Skeletal muscle satellite cell (primary cell): ENCODE data around the gene BPIFB2.

ENCODE experiments used
- H3K27me3 ChIP-seq: 2 replicates; pipeline ENCODE4 v1.7.0; 2013; ENCODE audit warnings: low read length; ENCODE audit not compliant: control insufficient read depth, insufficient read depth
- H3K36me3 ChIP-seq: 2 replicates; pipeline ENCODE4 v1.7.0; 2013; ENCODE audit warnings: mild to moderate bottlenecking, control low read depth, low read length; ENCODE audit not compliant: insufficient read depth
- H3K4me1 ChIP-seq: 2 replicates; pipeline ENCODE4 v1.7.0; 2013; ENCODE audit warnings: low read length; ENCODE audit not compliant: control insufficient read depth, insufficient read depth
- H3K4me2 ChIP-seq: 2 replicates; pipeline ENCODE4 v1.7.0; 2013; ENCODE audit warnings: mild to moderate bottlenecking, low read length
- H3K4me3 ChIP-seq: 2 replicates; pipeline ENCODE4 v1.7.0; 2013; ENCODE audit warnings: low read length
- H3K9ac ChIP-seq: 2 replicates; pipeline ENCODE4 v1.7.0; 2013; ENCODE audit warnings: mild to moderate bottlenecking, low read depth, low read length, moderate library complexity
- H3K9me3 ChIP-seq: replicated peaks from 2 replicates; pipeline ENCODE4 v1.7.0; 2013; ENCODE audit warnings: mild to moderate bottlenecking, control low read depth, low read length

The BPIFB2 gene

DNA sequence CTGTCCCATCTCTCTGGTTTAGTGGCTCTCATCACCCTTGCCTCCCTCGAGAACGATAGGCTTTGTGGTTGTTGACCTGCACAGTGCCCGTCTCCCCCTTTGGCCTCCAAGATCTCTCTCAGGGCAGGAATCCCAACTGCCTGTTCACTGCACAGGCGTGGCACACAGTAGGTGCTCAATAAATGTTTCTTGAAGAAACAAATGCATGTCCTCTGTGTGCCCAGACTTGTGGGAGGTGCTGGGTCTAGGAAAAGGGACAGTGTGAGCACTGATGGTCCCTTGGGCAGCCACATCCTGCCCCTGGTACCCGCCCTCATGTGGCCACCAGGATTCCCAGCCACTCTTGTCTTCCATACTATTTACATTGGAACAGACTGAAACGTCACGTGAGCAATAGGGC is 21.4 kb downstream of the BPIFB2 start:
- Histone ChIP-seq H3K9ac (no peak overlapping the region), H3K4me3 (no peak overlapping the region), H3K36me3 (no peaks in the 10 kb centered on the region), H3K27me3 (peaks cover 10% of the 10 kb centered on the region), H3K4me1 (no peaks in the 10 kb centered on the region), H3K4me2 (no peak overlapping the region), H3K9me3 (no peaks in the 10 kb centered on the region)

DNA sequence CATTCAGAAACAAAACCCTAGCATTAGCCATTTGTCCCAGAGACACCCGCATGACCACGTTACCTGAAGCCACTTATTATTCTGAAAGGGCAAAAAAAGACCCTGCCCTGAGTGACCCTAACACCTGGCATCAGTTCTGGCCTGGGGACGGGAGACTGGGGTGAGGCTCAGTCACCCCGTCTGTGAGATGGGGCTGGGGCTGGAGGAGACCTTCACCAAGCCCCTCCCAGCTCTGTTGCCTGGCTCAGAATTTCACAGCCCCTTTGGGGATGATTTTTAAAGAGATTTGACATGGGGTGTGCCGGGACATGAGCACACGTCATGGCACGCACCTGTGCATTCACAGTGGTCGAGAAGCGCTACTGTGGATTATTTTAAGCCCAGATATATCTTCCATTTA is 22.6 kb downstream of the BPIFB2 start:
- Histone ChIP-seq H3K9ac (no peak overlapping the region), H3K4me1 (no peaks in the 10 kb centered on the region), H3K4me3 (no peak overlapping the region)

DNA sequence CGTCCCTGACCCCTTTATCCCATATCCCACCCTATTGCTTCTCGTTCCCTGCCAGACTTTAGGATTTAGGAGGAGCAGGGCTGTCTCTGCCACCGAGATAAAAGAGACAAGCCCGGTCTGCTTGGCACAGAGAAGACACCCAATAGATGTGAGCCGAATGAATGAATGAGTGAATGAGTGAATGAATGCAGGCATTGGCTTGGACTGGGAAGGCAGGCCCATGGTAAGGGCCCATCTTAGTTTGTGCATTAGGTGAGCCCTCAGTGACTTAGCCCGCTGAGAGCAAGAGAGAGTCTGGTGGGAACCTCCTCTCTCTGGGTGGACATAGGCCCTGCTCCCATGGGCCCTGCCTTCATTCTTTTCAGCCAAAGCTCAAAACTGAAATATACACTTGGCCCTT is 23.1 kb downstream of the BPIFB2 start:
- Histone ChIP-seq H3K27me3 (peaks cover 10% of the 10 kb centered on the region), H3K4me3 (no peak overlapping the region), H3K4me1 (no peaks in the 10 kb centered on the region), H3K9me3 (no peaks in the 10 kb centered on the region), H3K9ac (no peak overlapping the region), H3K36me3 (no peaks in the 10 kb centered on the region), H3K4me2 (no peak overlapping the region)

More for the DNA sequence above, 22.6 kb downstream of the BPIFB2 start:
- Histone ChIP-seq H3K4me2 (no peak overlapping the region), H3K27me3 (peaks cover 10% of the 10 kb centered on the region), H3K9me3 (no peaks in the 10 kb centered on the region), H3K36me3 (no peaks in the 10 kb centered on the region)

DNA sequence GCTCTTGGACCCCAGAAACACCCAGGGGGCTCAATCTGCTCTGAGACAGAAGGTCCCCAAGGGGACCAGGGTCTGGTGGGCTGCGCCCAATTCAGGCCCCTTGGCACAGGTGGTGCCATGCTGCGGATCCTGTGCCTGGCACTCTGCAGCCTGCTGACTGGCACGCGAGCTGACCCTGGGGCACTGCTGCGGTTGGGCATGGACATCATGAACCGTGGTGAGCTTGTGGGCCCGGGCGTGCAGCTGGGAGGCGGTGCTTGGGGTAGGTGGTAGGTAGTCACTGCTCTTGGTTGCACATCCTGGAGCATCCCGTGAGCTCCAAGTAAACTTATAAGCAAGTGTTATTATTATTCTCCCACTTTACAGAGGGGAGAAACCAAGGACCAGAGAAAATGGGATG is 24.0 kb downstream of the BPIFB2 start, which contains the start of gene BPIFB6:
TSS of gene BPIFB6 (plus strand) at position 118 of the 400 bp plus-strand sequence. CDS start at position 118, 0 bp downstream.
- H3K4me1 ChIP-seq: no peaks in the 10 kb centered on the region
- no peak within 1 kb of the TSS for H3K4me3 ChIP-seq
- H3K27me3 ChIP-seq: peaks cover 10% of the 10 kb centered on the region
- no peak within 1 kb of the TSS for H3K4me2 ChIP-seq
- no peaks in the 10 kb centered on the region for H3K36me3 ChIP-seq
- H3K9me3 ChIP-seq: no peaks in the 10 kb centered on the region
- no peak within 1 kb of the TSS for H3K9ac ChIP-seq

DNA sequence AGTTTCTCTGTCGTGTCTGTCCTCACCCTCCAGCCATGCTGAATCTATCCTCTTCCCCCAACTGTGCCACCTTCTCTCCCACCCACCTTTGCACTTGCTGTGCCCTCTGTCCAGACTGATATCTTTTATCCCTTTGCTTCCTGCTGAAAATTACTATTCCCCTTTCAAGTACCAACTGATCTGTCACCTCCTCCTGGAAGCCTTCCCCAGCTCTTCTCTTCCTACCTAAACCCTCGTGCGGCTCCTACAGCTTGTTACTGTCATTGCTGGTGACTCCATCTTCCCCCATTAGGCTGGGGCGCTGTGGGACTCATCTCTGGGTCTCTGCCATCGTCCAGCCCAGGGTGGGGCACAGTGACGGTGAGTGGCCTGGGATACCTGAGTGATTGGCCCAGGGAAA is 25.1 kb downstream of the BPIFB2 start:
- Histone ChIP-seq H3K27me3 (peaks cover 17% of the 10 kb centered on the region), H3K9ac (no peak overlapping the region), H3K9me3 (no peaks in the 10 kb centered on the region), H3K4me2 (no peak overlapping the region), H3K4me1 (no peaks in the 10 kb centered on the region), H3K36me3 (no peaks in the 10 kb centered on the region), H3K4me3 (no peak overlapping the region)

DNA sequence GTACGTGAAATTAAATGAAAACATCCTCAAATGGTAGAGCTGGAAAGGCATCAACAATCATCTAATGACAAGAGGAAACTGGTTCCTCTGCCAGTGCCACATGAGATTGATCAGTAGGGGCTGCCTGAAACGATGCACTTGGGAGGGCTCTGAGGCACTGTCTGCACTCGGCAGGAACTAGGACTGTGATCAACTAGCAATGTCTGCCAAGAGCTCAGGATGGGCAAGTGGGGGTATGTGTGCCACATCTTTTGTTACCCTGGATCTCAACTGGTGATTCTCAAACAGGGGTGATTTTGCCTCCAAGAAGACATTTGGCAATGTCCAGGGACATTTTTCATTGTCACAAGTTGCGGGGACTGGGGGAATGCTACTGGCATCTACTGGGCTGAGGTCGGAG is 25.9 kb downstream of the BPIFB2 start:
- peaks cover 20% of the 10 kb centered on the region for H3K27me3 ChIP-seq
- no peaks in the 10 kb centered on the region for H3K36me3 ChIP-seq
- H3K9ac ChIP-seq: no peak overlapping the region
- H3K4me1 ChIP-seq: no peaks in the 10 kb centered on the region
- H3K4me3 ChIP-seq: no peak overlapping the region
- H3K9me3 ChIP-seq: no peaks in the 10 kb centered on the region
- H3K4me2 ChIP-seq: no peak overlapping the region

DNA sequence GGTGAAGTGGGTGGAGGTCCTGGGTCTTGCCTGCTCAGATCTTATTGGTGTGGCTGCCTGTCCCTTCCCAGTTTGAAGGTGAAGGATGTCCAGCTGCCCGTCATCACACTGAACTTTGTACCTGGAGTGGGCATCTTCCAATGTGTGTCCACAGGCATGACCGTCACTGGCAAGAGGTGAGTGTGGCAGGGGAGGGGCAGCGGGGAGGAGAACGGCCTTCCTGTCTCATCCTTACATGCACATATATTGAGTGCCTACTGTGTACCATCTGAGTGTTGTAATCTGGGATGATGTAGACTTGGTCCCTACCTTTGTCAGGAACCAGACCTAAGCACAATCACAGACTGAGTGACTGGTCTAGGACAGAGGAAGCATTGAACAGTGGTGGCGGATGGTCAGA is 26.6 kb downstream of the BPIFB2 start:
- no peak overlapping the region for H3K4me3 ChIP-seq
- H3K36me3 ChIP-seq: no peaks in the 10 kb centered on the region
- H3K4me2 ChIP-seq: no peak overlapping the region
- H3K9ac ChIP-seq: no peak overlapping the region
- no peaks in the 10 kb centered on the region for H3K4me1 ChIP-seq
- H3K27me3 ChIP-seq: peaks cover 20% of the 10 kb centered on the region
- H3K9me3 ChIP-seq: no peaks in the 10 kb centered on the region

DNA sequence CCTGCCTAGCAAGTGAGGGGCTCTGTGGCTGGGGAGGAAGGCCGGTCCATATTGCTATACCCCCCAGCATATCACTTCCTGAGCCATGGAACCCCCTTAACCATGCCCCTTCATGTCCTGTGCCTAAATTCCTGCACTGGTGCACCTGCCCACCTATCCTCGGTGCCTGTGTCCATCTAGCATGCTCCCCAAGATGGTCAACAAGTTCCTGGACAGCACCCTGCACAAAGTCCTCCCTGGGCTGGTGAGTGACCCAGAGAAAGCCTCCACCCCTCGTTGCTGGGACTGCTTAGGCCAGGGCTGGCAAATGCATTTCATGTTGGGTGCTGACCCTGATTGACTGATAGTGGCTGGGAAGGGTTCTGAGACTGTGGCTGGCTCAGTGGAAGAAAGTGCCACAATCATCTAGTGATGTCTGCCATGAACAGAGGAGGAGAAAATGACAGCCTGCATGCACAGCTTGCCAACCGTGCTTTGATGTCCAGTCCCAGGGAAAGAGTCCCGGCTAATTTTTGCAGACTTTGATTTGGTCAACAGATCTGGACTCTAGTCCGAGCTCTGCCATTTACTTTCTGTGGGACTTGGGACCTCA is 27.5 kb downstream of the BPIFB2 start:
- no peak overlapping the region for H3K9ac ChIP-seq
- no peaks in the 10 kb centered on the region for H3K9me3 ChIP-seq
- no peaks in the 10 kb centered on the region for H3K36me3 ChIP-seq

DNA sequence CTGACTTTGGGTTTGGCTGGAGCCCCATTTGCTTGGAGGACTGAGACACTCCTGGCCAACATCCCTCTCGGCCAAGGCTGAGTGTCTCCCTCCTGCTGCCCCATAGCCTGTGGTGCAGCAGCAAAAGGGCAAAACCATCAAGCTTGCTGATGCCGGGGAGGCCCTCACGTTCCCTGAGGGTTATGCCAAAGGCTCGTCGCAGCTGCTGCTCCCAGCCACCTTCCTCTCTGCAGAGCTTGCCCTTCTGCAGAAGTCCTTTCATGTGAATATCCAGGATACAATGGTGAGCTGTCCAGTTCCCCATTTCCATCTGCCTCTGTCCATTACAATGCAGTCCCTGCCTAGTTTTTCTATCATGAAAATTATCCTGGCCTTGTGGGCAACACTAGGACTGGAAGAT is 30.0 kb downstream of the BPIFB2 start:
- Histone ChIP-seq H3K9ac (no peak overlapping the region), H3K36me3 (no peaks in the 10 kb centered on the region), H3K27me3 (peaks cover 16% of the 10 kb centered on the region), H3K9me3 (no peaks in the 10 kb centered on the region), H3K4me2 (no peak overlapping the region), H3K4me3 (no peak overlapping the region), H3K4me1 (no peaks in the 10 kb centered on the region)

More for the DNA sequence above, 27.5 kb downstream of the BPIFB2 start:
- H3K4me2 ChIP-seq: no peak overlapping the region
- H3K27me3 ChIP-seq: peaks cover 23% of the 10 kb centered on the region
- H3K4me1 ChIP-seq: no peaks in the 10 kb centered on the region
- H3K4me3 ChIP-seq: no peak overlapping the region

DNA sequence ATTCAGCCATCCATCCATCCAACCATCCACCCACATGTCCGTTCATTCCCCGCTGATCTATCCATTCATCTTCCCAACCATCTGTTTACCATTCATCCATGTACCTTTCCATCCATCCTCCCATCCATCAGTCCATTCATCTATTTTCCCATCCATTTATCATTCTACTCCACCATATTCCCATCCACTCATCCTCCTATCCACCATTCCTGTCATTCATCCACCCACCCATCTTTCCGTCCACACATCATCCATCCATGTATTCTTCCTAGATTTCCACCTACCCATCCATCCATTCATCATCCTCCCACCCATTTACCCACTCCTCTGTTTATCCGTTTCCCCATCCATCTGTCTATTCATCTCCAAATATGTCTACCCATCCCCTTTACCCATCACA is 30.7 kb downstream of the BPIFB2 start:
- H3K36me3 ChIP-seq: no peaks in the 10 kb centered on the region
- H3K4me2 ChIP-seq: no peak overlapping the region
- no peak overlapping the region for H3K9ac ChIP-seq
- no peak overlapping the region for H3K4me3 ChIP-seq
- no peaks in the 10 kb centered on the region for H3K4me1 ChIP-seq
- no peaks in the 10 kb centered on the region for H3K9me3 ChIP-seq
- H3K27me3 ChIP-seq: peaks cover 16% of the 10 kb centered on the region

DNA sequence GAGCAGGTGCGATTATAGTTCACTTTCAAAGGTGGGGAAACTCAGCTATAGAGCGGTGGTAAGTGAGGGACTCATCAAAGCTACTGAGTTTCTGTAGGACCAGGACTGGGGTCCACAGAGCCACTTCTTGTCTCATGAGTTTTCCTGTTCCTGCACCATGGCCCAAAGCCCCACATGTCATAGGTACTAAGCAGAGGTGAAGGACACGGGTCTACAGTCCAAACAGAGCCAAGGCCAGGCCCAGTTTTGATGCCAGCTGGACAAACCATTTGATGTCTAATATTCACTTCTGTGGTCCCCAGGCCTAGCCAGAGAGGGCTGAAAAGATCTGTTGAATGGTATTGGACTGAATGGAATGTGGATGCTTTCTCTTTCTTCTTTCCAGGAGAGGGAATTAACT is 34.9 kb downstream of the BPIFB2 start:
- Histone ChIP-seq H3K9me3 (no peaks in the 10 kb centered on the region), H3K27me3 (peaks cover 10% of the 10 kb centered on the region), H3K4me2 (no peak overlapping the region), H3K36me3 (no peaks in the 10 kb centered on the region), H3K9ac (no peak overlapping the region), H3K4me1 (no peaks in the 10 kb centered on the region), H3K4me3 (no peak overlapping the region)

DNA sequence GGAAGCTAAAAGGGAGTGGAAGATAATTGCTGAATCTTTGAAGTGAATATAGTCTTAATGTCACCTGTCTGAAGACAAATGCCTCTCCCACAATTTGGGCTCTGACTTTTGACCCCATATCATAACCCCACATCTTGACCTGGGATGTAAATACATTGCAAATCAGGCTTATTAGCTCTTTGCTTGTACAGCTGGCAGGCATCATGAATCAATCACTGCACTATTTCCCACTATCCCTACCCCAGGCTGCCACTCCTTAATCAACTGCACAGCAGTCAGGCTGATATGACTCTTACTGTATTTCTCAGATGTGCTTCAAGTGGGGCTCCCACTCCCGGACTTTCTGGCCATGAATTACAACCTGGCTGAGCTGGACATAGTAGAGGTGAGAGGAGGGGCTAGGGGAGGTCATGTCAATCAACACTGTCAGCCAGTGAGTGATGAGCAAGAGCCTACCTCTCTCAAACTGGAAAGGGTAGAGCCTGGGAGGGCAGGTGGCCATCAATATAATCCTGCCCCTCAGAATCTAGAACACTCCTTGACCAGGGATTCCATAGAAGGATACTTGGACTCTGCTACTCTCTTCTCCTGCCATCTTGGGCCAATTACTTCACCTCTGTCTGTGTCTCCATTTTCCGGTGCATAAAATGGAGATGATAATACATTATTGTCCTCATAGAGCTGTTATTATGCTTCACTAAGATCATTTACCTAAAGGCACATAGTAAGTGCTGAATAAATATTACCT is 35.7 kb downstream of the BPIFB2 start:
- no peaks in the 10 kb centered on the region for H3K9me3 ChIP-seq
- H3K27me3 ChIP-seq: peaks cover 5% of the 10 kb centered on the region
- H3K4me3 ChIP-seq: no peak overlapping the region
- H3K4me1 ChIP-seq: no peaks in the 10 kb centered on the region
- no peak overlapping the region for H3K9ac ChIP-seq
- no peaks in the 10 kb centered on the region for H3K36me3 ChIP-seq
- no peak overlapping the region for H3K4me2 ChIP-seq
